Measurements from ENCODE around the gene DGKQ.
"Not testable (repeated sequence)": the region's sequence is repeated elsewhere in the genome, so short reads cannot be mapped to it uniquely, and the experiment has no call there.

DGKQ gene

DNA sequence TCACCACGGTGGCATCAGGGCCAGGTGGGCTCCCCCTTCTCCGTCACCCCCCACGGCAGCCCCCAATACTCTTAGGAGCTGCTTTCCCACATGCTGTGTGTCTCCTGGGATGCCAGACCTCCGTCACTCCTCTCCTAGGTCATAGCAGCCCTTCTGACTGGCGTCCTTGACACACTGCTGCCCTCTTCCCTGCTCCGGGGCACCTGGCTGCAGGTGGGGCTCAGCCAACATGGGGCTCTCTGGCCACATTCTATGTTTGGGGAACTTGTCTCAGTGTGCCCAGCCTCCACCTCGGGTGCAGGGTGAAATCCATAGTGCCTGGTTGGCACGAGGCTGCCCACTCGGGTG, 27.3 kb downstream of the DGKQ start:
- no peak overlapping the region for H3K14ac ChIP-seq (ENCODE audit: low read length in 2 of 2)
- whole genome bisulfite sequencing = 82% methylated on average over 9 of the region's 9 CpGs

DNA sequence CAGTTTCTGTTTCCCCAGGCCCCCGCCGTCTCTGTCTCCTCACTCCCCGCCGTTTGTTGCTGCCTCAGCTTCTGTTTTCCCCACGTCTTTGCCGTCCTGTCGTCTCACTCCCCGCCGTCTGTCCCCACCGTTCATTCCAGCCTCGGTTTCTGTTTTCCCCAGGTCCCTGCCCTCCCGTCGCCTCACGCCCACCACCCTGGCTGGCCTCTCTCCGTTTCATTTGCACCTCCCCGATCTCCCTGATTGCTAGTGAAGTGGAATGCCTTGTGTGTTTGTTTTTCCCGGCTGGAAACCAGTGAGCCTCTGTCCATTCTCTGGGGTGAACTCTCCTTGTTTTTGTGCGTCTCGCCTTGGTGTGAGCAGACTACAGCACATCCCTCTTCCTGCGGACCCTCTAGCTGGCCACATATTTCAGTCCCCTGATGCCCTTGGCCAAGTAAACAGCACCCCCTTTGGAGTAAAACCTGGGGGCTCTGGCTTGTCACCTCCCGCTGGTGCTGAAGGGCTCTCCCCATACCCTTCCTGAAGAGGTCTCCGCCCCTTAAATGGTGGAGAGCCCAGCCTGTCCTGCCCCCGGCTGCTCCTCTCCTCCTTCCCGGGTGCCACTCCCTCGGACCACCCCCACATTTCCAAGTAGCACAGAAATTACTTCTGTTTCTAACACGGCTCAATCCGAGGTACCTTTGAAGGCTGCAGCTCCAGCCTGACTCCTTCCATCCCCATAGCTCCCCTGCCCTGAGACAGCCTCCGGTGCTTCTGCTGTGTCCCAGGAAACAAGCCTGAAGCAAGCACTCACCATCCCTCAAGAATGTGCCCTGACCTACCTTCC, 27.9 kb downstream of the DGKQ start:
- Histone ChIP-seq H4K91ac (ENCODE audit: low read length) (peak overlapping the region; percentile 46), H2BK5ac (ENCODE audit: low read depth, low read length, poor library complexity, severe bottlenecking) (no peak overlapping the region), H3K14ac (ENCODE audit: low read length in 2 of 2) (no peak overlapping the region), H2BK15ac (ENCODE audit: low read depth, poor library complexity, severe bottlenecking) (no peak overlapping the region), H3K27me3 (ENCODE audit: control insufficient read depth in 1 of 2, insufficient read depth in 1 of 2, low read length in 2 of 2) (peaks cover 0 to 4% of the 10 kb centered on the region in 2 experiments), H2BK120ac (ENCODE audit: low read depth, low read length) (no peak overlapping the region), H3K4me2 (ENCODE audit: low read length, poor library complexity, severe bottlenecking) (peak overlapping the region; percentile 54), H3K9ac (ENCODE audit: low read length) (no peak overlapping the region), H3K23ac (ENCODE audit: low read length in 2 of 2) (no peak overlapping the region), H2AK5ac (ENCODE audit: low read length, severe bottlenecking) (no peak overlapping the region), H2BK12ac (ENCODE audit: low read length in 2 of 2) (no peak overlapping the region), H3K9me3 (ENCODE audit: control insufficient read depth, low read length) (no peaks in the 10 kb centered on the region), H3K18ac (ENCODE audit: low read depth in 1 of 2, low read length in 2 of 2) (peak overlapping the region in 1 of 2 experiments; percentile 30), H3K4ac (ENCODE audit: low read depth in 1 of 2, low read length in 2 of 2) (no peak overlapping the region), H3K27ac (ENCODE audit: low read length, poor library complexity, severe bottlenecking) (no peak overlapping the region), H2AFZ (ENCODE audit: low read depth, low read length) (no peak overlapping the region), H3K4me3 (ENCODE audit: insufficient read depth in 1 of 2, low read depth in 1 of 2, low read length in 2 of 2) (no peak overlapping the region), H3K36me3 (ENCODE audit: control insufficient read depth in 1 of 2, insufficient read depth in 2 of 2, low read depth in 1 of 2, low read length in 2 of 2) (peaks cover 4 to 14% of the 10 kb centered on the region in 2 experiments), H4K8ac (ENCODE audit: low read length) (no peak overlapping the region), H3K79me1 (replicated peaks; ENCODE audit: low read length, poor library complexity, severe bottlenecking) (peaks cover 26% of the 10 kb centered on the region), H3K4me1 (ENCODE audit: control insufficient read depth, insufficient read depth, low read depth, low read length) (peaks cover 22% of the 10 kb centered on the region)
- peak; percentile 14 for DNase-seq
- WGBS = 25% methylated on average over 23 of the region's 28 CpGs

More for the DNA sequence above, 27.3 kb downstream of the DGKQ start:
- H2BK12ac ChIP-seq (ENCODE audit: low read length in 2 of 2) = no peak overlapping the region
- H3K23ac ChIP-seq (ENCODE audit: low read length in 2 of 2) = no peak overlapping the region
- no peak overlapping the region for H3K4me2 ChIP-seq (ENCODE audit: low read length, poor library complexity, severe bottlenecking)
- peaks cover 0 to 4% of the 10 kb centered on the region in 2 experiments for H3K27me3 ChIP-seq (ENCODE audit: control insufficient read depth in 1 of 2, insufficient read depth in 1 of 2, low read length in 2 of 2)
- no peak overlapping the region for H3K9ac ChIP-seq (ENCODE audit: low read length)
- no peak overlapping the region for H3K27ac ChIP-seq (ENCODE audit: low read length, poor library complexity, severe bottlenecking)
- peaks cover 26% of the 10 kb centered on the region for H3K79me1 ChIP-seq (replicated peaks; ENCODE audit: low read length, poor library complexity, severe bottlenecking)
- H2BK120ac ChIP-seq (ENCODE audit: low read depth, low read length) = no peak overlapping the region
- H3K4me3 ChIP-seq (ENCODE audit: insufficient read depth in 1 of 2, low read depth in 1 of 2, low read length in 2 of 2) = no peak overlapping the region
- no peak overlapping the region for H2BK5ac ChIP-seq (ENCODE audit: low read depth, low read length, poor library complexity, severe bottlenecking)
- peak overlapping the region in 1 of 2 experiments; percentile 30 for H3K18ac ChIP-seq (ENCODE audit: low read depth in 1 of 2, low read length in 2 of 2)
- H3K4ac ChIP-seq (ENCODE audit: low read depth in 1 of 2, low read length in 2 of 2) = no peak overlapping the region
- no peaks in the 10 kb centered on the region for H3K9me3 ChIP-seq (ENCODE audit: control insufficient read depth, low read length)
- peaks cover 4 to 15% of the 10 kb centered on the region in 2 experiments for H3K36me3 ChIP-seq (ENCODE audit: control insufficient read depth in 1 of 2, insufficient read depth in 2 of 2, low read depth in 1 of 2, low read length in 2 of 2)
- H4K8ac ChIP-seq (ENCODE audit: low read length) = no peak overlapping the region
- H2AK5ac ChIP-seq (ENCODE audit: low read length, severe bottlenecking) = no peak overlapping the region
- DNase-seq = no peak
- peak overlapping the region; percentile 46 for H4K91ac ChIP-seq (ENCODE audit: low read length)
- peaks cover 22% of the 10 kb centered on the region for H3K4me1 ChIP-seq (ENCODE audit: control insufficient read depth, insufficient read depth, low read depth, low read length)
- no peak overlapping the region for H2AFZ ChIP-seq (ENCODE audit: low read depth, low read length)
- H2BK15ac ChIP-seq (ENCODE audit: low read depth, poor library complexity, severe bottlenecking) = no peak overlapping the region

DNA sequence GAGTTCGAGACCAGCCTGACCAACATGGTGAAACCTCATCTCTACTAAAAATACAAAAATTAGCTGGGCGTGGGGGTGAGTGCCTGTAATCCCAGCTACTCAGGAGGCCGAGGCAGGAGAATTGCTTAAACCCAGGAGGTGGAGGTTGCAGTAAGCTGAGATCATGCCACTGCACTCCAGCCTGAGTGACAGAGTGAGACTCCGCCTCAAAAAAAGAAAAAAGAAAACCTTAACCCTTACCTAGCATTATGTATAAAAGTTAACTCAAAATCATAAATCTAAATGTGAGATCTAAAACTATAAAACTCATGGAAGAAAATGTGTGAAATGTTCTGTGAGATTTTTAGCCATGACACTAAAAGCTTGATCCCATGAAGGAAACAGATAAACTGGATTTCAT, 33.9 kb downstream of the DGKQ start:
- not testable (repeated sequence) for H3K4ac ChIP-seq (ENCODE audit: low read depth in 1 of 2, low read length in 2 of 2); H3K9me3 ChIP-seq (ENCODE audit: control insufficient read depth, low read length); H3K4me2 ChIP-seq (ENCODE audit: low read length, poor library complexity, severe bottlenecking); H3K4me1 ChIP-seq (ENCODE audit: control insufficient read depth, insufficient read depth, low read depth, low read length); H4K91ac ChIP-seq (ENCODE audit: low read length); DNase-seq; H3K9ac ChIP-seq (ENCODE audit: low read length); H2BK5ac ChIP-seq (ENCODE audit: low read depth, low read length, poor library complexity, severe bottlenecking); H2BK15ac ChIP-seq (ENCODE audit: low read depth, poor library complexity, severe bottlenecking); H3K36me3 ChIP-seq (ENCODE audit: control insufficient read depth in 1 of 2, insufficient read depth in 2 of 2, low read depth in 1 of 2, low read length in 2 of 2); H4K8ac ChIP-seq (ENCODE audit: low read length); H3K27me3 ChIP-seq (ENCODE audit: control insufficient read depth in 1 of 2, insufficient read depth in 1 of 2, low read length in 2 of 2); H3K4me3 ChIP-seq (ENCODE audit: insufficient read depth in 1 of 2, low read depth in 1 of 2, low read length in 2 of 2); H3K14ac ChIP-seq (ENCODE audit: low read length in 2 of 2); H3K18ac ChIP-seq (ENCODE audit: low read depth in 1 of 2, low read length in 2 of 2); H2BK120ac ChIP-seq (ENCODE audit: low read depth, low read length); H2AK5ac ChIP-seq (ENCODE audit: low read length, severe bottlenecking); H3K27ac ChIP-seq (ENCODE audit: low read length, poor library complexity, severe bottlenecking); H3K79me1 ChIP-seq (replicated peaks; ENCODE audit: low read length, poor library complexity, severe bottlenecking); H3K23ac ChIP-seq (ENCODE audit: low read length in 2 of 2); H2AFZ ChIP-seq (ENCODE audit: low read depth, low read length); H2BK12ac ChIP-seq (ENCODE audit: low read length in 2 of 2)
- 86% methylated on average over 2 of the region's 4 CpGs for WGBS

DNA sequence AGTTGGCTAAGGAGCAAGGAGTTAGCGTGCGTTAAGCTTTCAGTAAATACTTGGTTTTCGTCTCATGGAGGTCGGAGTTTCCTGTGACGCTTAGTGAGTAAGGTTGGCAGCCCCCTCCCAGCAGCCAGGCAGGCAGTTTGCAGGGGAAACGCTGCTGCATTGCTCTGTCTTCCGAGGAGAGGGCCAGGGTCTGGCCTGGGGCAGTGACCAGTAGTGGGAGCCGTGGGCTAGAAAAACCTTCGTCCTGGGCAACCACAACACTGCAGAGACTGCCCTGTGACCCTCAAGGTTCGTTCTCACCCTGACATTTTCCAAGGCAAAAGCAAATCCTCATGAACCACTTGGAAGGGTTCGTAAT, 40.7 kb downstream of the DGKQ start:
- H3K79me1 ChIP-seq (replicated peaks; ENCODE audit: low read length, poor library complexity, severe bottlenecking) = peaks cover 9% of the 10 kb centered on the region
- no peaks in the 10 kb centered on the region for H3K9me3 ChIP-seq (ENCODE audit: control insufficient read depth, low read length)
- H3K14ac ChIP-seq (ENCODE audit: low read length in 2 of 2) = peak overlapping the region in 1 of 2 experiments; percentile 4
- no peak overlapping the region for H2BK120ac ChIP-seq (ENCODE audit: low read depth, low read length)
- H3K27me3 ChIP-seq (ENCODE audit: control insufficient read depth in 1 of 2, insufficient read depth in 1 of 2, low read length in 2 of 2) = no peaks in the 10 kb centered on the region
- WGBS = 4% methylated on average over 10 of the region's 11 CpGs
- H3K23ac ChIP-seq (ENCODE audit: low read length in 2 of 2) = no peak overlapping the region
- peak overlapping the region; percentile 89 to 95 for H3K4me3 ChIP-seq (ENCODE audit: insufficient read depth in 1 of 2, low read depth in 1 of 2, low read length in 2 of 2)
- H4K8ac ChIP-seq (ENCODE audit: low read length) = peak overlapping the region; percentile 52
- H3K27ac ChIP-seq (ENCODE audit: low read length, poor library complexity, severe bottlenecking) = peak overlapping the region; percentile 46
- peak overlapping the region in 1 of 2 experiments; percentile 14 for H3K18ac ChIP-seq (ENCODE audit: low read depth in 1 of 2, low read length in 2 of 2)
- H2BK15ac ChIP-seq (ENCODE audit: low read depth, poor library complexity, severe bottlenecking) = peak overlapping the region; percentile 95
- H2BK5ac ChIP-seq (ENCODE audit: low read depth, low read length, poor library complexity, severe bottlenecking) = no peak overlapping the region
- peak; percentile 74 for DNase-seq
- H2AFZ ChIP-seq (ENCODE audit: low read depth, low read length) = peak overlapping the region; percentile 54
- peaks cover 0 to 7% of the 10 kb centered on the region in 2 experiments for H3K36me3 ChIP-seq (ENCODE audit: control insufficient read depth in 1 of 2, insufficient read depth in 2 of 2, low read depth in 1 of 2, low read length in 2 of 2)
- H3K4me1 ChIP-seq (ENCODE audit: control insufficient read depth, insufficient read depth, low read depth, low read length) = peaks cover 22% of the 10 kb centered on the region
- peak overlapping the region; percentile 35 to 47 for H3K4ac ChIP-seq (ENCODE audit: low read depth in 1 of 2, low read length in 2 of 2)
- H3K9ac ChIP-seq (ENCODE audit: low read length) = peak overlapping the region; percentile 96
- H2BK12ac ChIP-seq (ENCODE audit: low read length in 2 of 2) = peak overlapping the region in 1 of 2 experiments; percentile 3
- no peak overlapping the region for H2AK5ac ChIP-seq (ENCODE audit: low read length, severe bottlenecking)
- H4K91ac ChIP-seq (ENCODE audit: low read length) = peak overlapping the region; percentile 11
- peak overlapping the region; percentile 100 for H3K4me2 ChIP-seq (ENCODE audit: low read length, poor library complexity, severe bottlenecking)
